Endodermal cell (in vitro differentiated cells): ENCODE measurements around the gene MKS1. TPM values are rescaled to one million over a fixed set of nuclear protein-coding genes. Genes with fewer than 3 reads are reported as not detected.

Experiments
- DNase-seq: peaks from one replicate; pipeline ENCODE4 v3.0.0-alpha.2; 2017
- H3K27ac ChIP-seq: 2 replicates; pipeline ENCODE4 v1.5.1; 2013; ENCODE audit warnings: mild to moderate bottlenecking, low read depth, low read length, moderate library complexity
- H3K27me3 ChIP-seq: 2 replicates; pipeline ENCODE4 v1.6.1; 2013; ENCODE audit warnings: mild to moderate bottlenecking, low read length, moderate library complexity; ENCODE audit not compliant: insufficient read depth, control insufficient read depth, poor library complexity, severe bottlenecking
- H3K36me3 ChIP-seq: 2 replicates; pipeline ENCODE4 v1.7.0; 2013; ENCODE audit warnings: mild to moderate bottlenecking, low read length, moderate library complexity; ENCODE audit not compliant: control insufficient read depth, insufficient read depth
- H3K4me1 ChIP-seq: one replicate; pipeline ENCODE4 v1.7.0; 2013; ENCODE audit warnings: low read length; ENCODE audit not compliant: control insufficient read depth, insufficient read depth
- H3K4me3 ChIP-seq: 2 replicates; pipeline ENCODE4 v1.5.1; 2013; ENCODE audit warnings: mild to moderate bottlenecking, low read length, moderate library complexity
- H3K9ac ChIP-seq: 2 replicates; pipeline ENCODE4 v1.6.1; 2013; ENCODE audit warnings: mild to moderate bottlenecking, low read length, moderate library complexity; ENCODE audit not compliant: poor library complexity, severe bottlenecking; ENCODE audit errors: extremely low read depth
- H3K9me3 ChIP-seq: 2 replicates; pipeline ENCODE4 v1.6.1; 2013; ENCODE audit warnings: mild to moderate bottlenecking, low read length, moderate library complexity; ENCODE audit not compliant: control insufficient read depth
- H3K27ac Mint-ChIP-seq: 2 replicates; pipeline ENCODE4 v1.8.0; 2020; ENCODE audit warnings: mixed read lengths
- H3K27me3 Mint-ChIP-seq: 2 replicates; pipeline ENCODE4 v1.8.0; 2021; ENCODE audit warnings: mild to moderate bottlenecking, mixed read lengths; ENCODE audit not compliant: insufficient read depth
- H3K36me3 Mint-ChIP-seq: 2 replicates; pipeline ENCODE4 v1.8.0; 2020; ENCODE audit warnings: low read depth, mixed read lengths
- H3K4me1 Mint-ChIP-seq: 2 replicates; pipeline ENCODE4 v1.8.0; 2020; ENCODE audit warnings: mixed read lengths
- H3K4me3 Mint-ChIP-seq: 2 replicates; pipeline ENCODE4 v1.8.0; 2020; ENCODE audit warnings: mild to moderate bottlenecking, moderate library complexity, mixed read lengths
- H3K9me3 Mint-ChIP-seq: 2 replicates; pipeline ENCODE4 v1.8.0; 2020; ENCODE audit warnings: mild to moderate bottlenecking, mixed read lengths
- CTCF ChIP-seq: fragments of 200-600 bp; sonication (generic); conservative IDR thresholded peaks from 2 replicates; pipeline ENCODE4 v1.5.0; 2021; ENCODE audit warnings: antibody characterized with exemption, mild to moderate bottlenecking
- WGBS, 2 experiments: methylation state at CpG; one replicate each; pipeline versions ENCODE4 v1.1.5 to v1.1.7; 2013; ENCODE audit warnings: missing lambda C conversion rate in 2 of 2, mixed read lengths in 1 of 2; ENCODE audit not compliant: insufficient coverage in 1 of 2, insufficient read length in 1 of 2; 5-methylcytosine and 5-hydroxymethylcytosine counted together
- total RNA-seq, 2 donors: library from RNA; stranded (reverse); fragmentation: NEBNext Ultra II Directional in 1 of 2; extraction: Animal tissue kit (Norgen Biotek cat#: 25700) in 1 of 2; gene quantifications; 2 replicates in 1 of 2; 3 replicates in 1 of 2; pipeline ENCODE4 v1.2.1, GENCODE V29; 2021

The MKS1 gene
- total RNA-seq, 2 donors from 2014 or later, result 31.8 to 32.2 TPM

- no peak for TF ChIP-seq CTCF
- WGBS, 2 experiments, result 90 to 93% methylated on average over 3 to 7 of the region's 7 CpGs
- no peak for DNase-seq
Observed at GRCh38 chr17:58196610-58197009, 22.4 kb downstream of the MKS1 start.

GRCh38 chr17:58195518-58196123 lies 23.4 kb downstream of the MKS1 start:
- DNase-seq, result no peak
- Histone ChIP-seq H3K27ac (no peak overlapping the region), H3K4me3 (no peak overlapping the region), H3K4me1 (no peaks in the 10 kb centered on the region), H3K9me3 (no peaks in the 10 kb centered on the region), H3K9ac (no peak overlapping the region), H3K27me3 (peaks cover 10% of the 10 kb centered on the region), H3K36me3 (no peaks in the 10 kb centered on the region)
- H3K9me3 Mint-ChIP-seq, result no peaks in the 10 kb centered on the region
- no peaks in the 10 kb centered on the region for H3K36me3 Mint-ChIP-seq
- peaks cover 31% of the 10 kb centered on the region for H3K27me3 Mint-ChIP-seq
- H3K4me3 Mint-ChIP-seq, result no peak overlapping the region
- no peak overlapping the region for H3K27ac Mint-ChIP-seq
- WGBS, 2 experiments, result 82 to 100% methylated on average over 1 to 5 of the region's 5 CpGs
- no peak for TF ChIP-seq CTCF
- peaks cover 7% of the 10 kb centered on the region for H3K4me1 Mint-ChIP-seq

More at GRCh38 chr17:58196610-58197009, 22.4 kb downstream of the MKS1 start:
- no peak overlapping the region for H3K9ac ChIP-seq
- no peak overlapping the region for H3K4me3 Mint-ChIP-seq
- no peaks in the 10 kb centered on the region for H3K9me3 Mint-ChIP-seq
- H3K36me3 Mint-ChIP-seq, result no peaks in the 10 kb centered on the region
- no peaks in the 10 kb centered on the region for H3K9me3 ChIP-seq
- no peak overlapping the region for H3K27ac ChIP-seq
- H3K36me3 ChIP-seq, result no peaks in the 10 kb centered on the region
- no peak overlapping the region for H3K4me3 ChIP-seq
- H3K4me1 Mint-ChIP-seq, result no peaks in the 10 kb centered on the region
- peaks cover 10% of the 10 kb centered on the region for H3K27me3 ChIP-seq
- H3K27ac Mint-ChIP-seq, result no peak overlapping the region
- H3K4me1 ChIP-seq, result no peaks in the 10 kb centered on the region
- peaks cover 36% of the 10 kb centered on the region for H3K27me3 Mint-ChIP-seq

GRCh38 chr17:58193641-58194255 lies 25.3 kb downstream of the MKS1 start:
- Histone ChIP-seq H3K36me3 (no peaks in the 10 kb centered on the region), H3K4me1 (no peaks in the 10 kb centered on the region), H3K27ac (no peak overlapping the region), H3K9me3 (no peaks in the 10 kb centered on the region), H3K27me3 (peaks cover 8% of the 10 kb centered on the region), H3K9ac (no peak overlapping the region), H3K4me3 (no peak overlapping the region)
- 84 to 92% methylated on average over 5 to 18 of the region's 18 CpGs for WGBS, 2 experiments
- H3K27ac Mint-ChIP-seq, result no peak overlapping the region
- no peaks in the 10 kb centered on the region for H3K9me3 Mint-ChIP-seq
- H3K4me3 Mint-ChIP-seq, result no peak overlapping the region
- H3K27me3 Mint-ChIP-seq, result peaks cover 34% of the 10 kb centered on the region
- TF ChIP-seq CTCF, result peak; percentile 57
- H3K4me1 Mint-ChIP-seq, result peaks cover 7% of the 10 kb centered on the region
- peak; percentile 83 for DNase-seq
- H3K36me3 Mint-ChIP-seq, result no peaks in the 10 kb centered on the region
